ACHN (cell line): Measurements from ENCODE around the gene CACNA1C.

Experiments used
- DNase-seq: peaks from one replicate; pipeline ENCODE4 v3.0.0-alpha.2; 2015
- in situ Hi-C: cut with HindIII; loops from 2 replicates; pipeline ENCODE4 v1.10.0; 2017; ENCODE audit warnings: low sequenced_read_pairs, low pct_ligation_motif_present, low pct_unique_long_range_greater_than_20kb

The CACNA1C gene

GRCh38 chr12:2270846-2271245, 218.1 kb downstream of the CACNA1C start:
- in situ Hi-C loops, result no loop called here
- no peak for DNase-seq

- no peak for DNase-seq
- in situ Hi-C loops, result no loop called here
These were observed 219.2 kb downstream of the CACNA1C start for GRCh38 chr12:2271961-2272360.

- DNase-seq, result no peak
These were observed 220.5 kb downstream of the CACNA1C start for GRCh38 chr12:2273288-2273687.

GRCh38 chr12:2273751-2274150, 221.0 kb downstream of the CACNA1C start:
- no peak for DNase-seq
- in situ Hi-C loops, result no loop called here

More at GRCh38 chr12:2273288-2273687, 220.5 kb downstream of the CACNA1C start:
- in situ Hi-C loops, result no loop called here

- in situ Hi-C loops, result no loop called here
- no peak for DNase-seq
These were observed 221.9 kb downstream of the CACNA1C start for GRCh38 chr12:2274733-2275132.

- in situ Hi-C loops, result no loop called here
These were observed 223.7 kb downstream of the CACNA1C start for GRCh38 chr12:2276288-2277033.

GRCh38 chr12:2277492-2278155, 224.8 kb downstream of the CACNA1C start:
- DNase-seq, result no peak
- in situ Hi-C loops, result no loop called here

More at GRCh38 chr12:2276288-2277033, 223.7 kb downstream of the CACNA1C start:
- no peak for DNase-seq

GRCh38 chr12:2281446-2281845, 228.7 kb downstream of the CACNA1C start:
- DNase-seq, result no peak
- in situ Hi-C loops, result no loop called here

- in situ Hi-C loops, result no loop called here
These were observed 229.5 kb downstream of the CACNA1C start for GRCh38 chr12:2282318-2282717.

GRCh38 chr12:2283480-2283879, 230.7 kb downstream of the CACNA1C start:
- in situ Hi-C loops, result no loop called here
- no peak for DNase-seq

More at GRCh38 chr12:2282318-2282717, 229.5 kb downstream of the CACNA1C start:
- peak; percentile 19 for DNase-seq

- no peak for DNase-seq
- in situ Hi-C loops, result no loop called here
These were observed 231.1 kb downstream of the CACNA1C start for GRCh38 chr12:2283916-2284315.

- DNase-seq, result no peak
- in situ Hi-C loops, result no loop called here
These were observed 231.6 kb downstream of the CACNA1C start for GRCh38 chr12:2284321-2284813.

GRCh38 chr12:2284857-2285256, 232.1 kb downstream of the CACNA1C start:
- peak; percentile 77 for DNase-seq
- in situ Hi-C loops, result no loop called here

GRCh38 chr12:2285462-2285861, 232.7 kb downstream of the CACNA1C start:
- no peak for DNase-seq
- in situ Hi-C loops, result no loop called here

- no peak for DNase-seq
- in situ Hi-C loops, result no loop called here
These were observed 233.3 kb downstream of the CACNA1C start for GRCh38 chr12:2286047-2286446.

GRCh38 chr12:2286461-2287131, 233.8 kb downstream of the CACNA1C start:
- in situ Hi-C loops, result no loop called here
- no peak for DNase-seq

GRCh38 chr12:2287151-2287550, 234.4 kb downstream of the CACNA1C start:
- in situ Hi-C loops, result no loop called here
- no peak for DNase-seq

GRCh38 chr12:2287589-2287988, 234.8 kb downstream of the CACNA1C start:
- in situ Hi-C loops, result no loop called here
- no peak for DNase-seq

- in situ Hi-C loops, result no loop called here
These were observed 235.2 kb downstream of the CACNA1C start for GRCh38 chr12:2288001-2288400.

More at GRCh38 chr12:2288001-2288400, 235.2 kb downstream of the CACNA1C start:
- DNase-seq, result no peak
